Smooth muscle cell (in vitro differentiated cells): ENCODE results near the gene MVB12B. TPM values are rescaled to one million over a fixed set of nuclear protein-coding genes. Genes with fewer than 3 reads are reported as not detected.
A peak's percentile ranks its signal among the peaks of the same experiment; 100 is the strongest.

Experiments used
- DNase-seq: peaks from one replicate; lab custom pipeline; 2025; ENCODE audit not compliant: unreplicated experiment; lab: John Stamatoyannopoulos, UW
- H2AFZ ChIP-seq: fragments of 200-600 bp; sonication (generic); 2 replicates; pipeline ENCODE4 v1.6.0; 2016; ENCODE audit warnings: antibody characterized with exemption, low read depth, mild to moderate bottlenecking
- H3F3A ChIP-seq: fragments of 200-600 bp; sonication (generic); 2 replicates; pipeline ENCODE4 v1.6.0; 2017; ENCODE audit warnings: antibody characterized with exemption, low read depth
- H3K27ac ChIP-seq: fragments of 200-600 bp; sonication (generic); 2 replicates; pipeline ENCODE4 v1.5.1; 2016; ENCODE audit warnings: low read depth, mild to moderate bottlenecking
- H3K27me3 ChIP-seq: fragments of 200-600 bp; sonication (generic); 2 replicates; pipeline ENCODE4 v1.6.1; 2016; ENCODE audit warnings: low read depth, mild to moderate bottlenecking
- H3K36me3 ChIP-seq: fragments of 200-600 bp; sonication (generic); 2 replicates; pipeline ENCODE4 v1.5.1; 2016; ENCODE audit warnings: low read depth
- H3K4me1 ChIP-seq: fragments of 200-600 bp; sonication (generic); 2 replicates; pipeline ENCODE4 v1.5.1; 2016; ENCODE audit warnings: low read depth
- H3K4me2 ChIP-seq: fragments of 200-600 bp; sonication (generic); 2 replicates; pipeline ENCODE4 v1.6.0; 2016; ENCODE audit warnings: mild to moderate bottlenecking
- H3K4me3 ChIP-seq: fragments of 200-600 bp; sonication (generic); 2 replicates; pipeline ENCODE4 v1.5.1; 2016; ENCODE audit warnings: mild to moderate bottlenecking
- H3K79me2 ChIP-seq: fragments of 200-600 bp; sonication (generic); 2 replicates; pipeline ENCODE4 v1.6.0; 2016; ENCODE audit warnings: low read depth, mild to moderate bottlenecking
- H3K9ac ChIP-seq: fragments of 200-600 bp; sonication (generic); 2 replicates; pipeline ENCODE4 v1.6.0; 2016; ENCODE audit warnings: low read depth
- H3K9me3 ChIP-seq: fragments of 200-600 bp; sonication (generic); replicated peaks from 2 replicates; pipeline ENCODE4 v1.5.1; 2016; ENCODE audit warnings: low read depth
- H4K20me1 ChIP-seq: fragments of 200-600 bp; sonication (generic); 2 replicates; pipeline ENCODE4 v1.6.0; 2016; ENCODE audit warnings: low read depth
- CTCF ChIP-seq: fragments of 200-600 bp; sonication (generic); IDR thresholded peaks from 2 replicates; pipeline ENCODE4 v1.5.1; 2017; ENCODE audit warnings: borderline replicate concordance, mild to moderate bottlenecking, antibody characterized with exemption; ENCODE audit not compliant: insufficient read depth, poor library complexity, severe bottlenecking
- WGBS: methylation state at CpG from one replicate; pipeline ENCODE4 v1.1.7; 2016; ENCODE audit warnings: low lambda C conversion rate; 5-methylcytosine and 5-hydroxymethylcytosine counted together
- polyA plus RNA-seq: library from polyadenylated mRNA; unstranded; fragments of >200 nt; fragmentation: Nextera tagmentation; extraction: Ambion mirVana; gene quantifications from 2 replicates; pipeline ENCODE4 v1.2.1, GENCODE V29; 2016
- total RNA-seq: library from RNA; depleted of rRNA; stranded (reverse); fragments of >200 nt; gene quantifications from 2 replicates; pipeline ENCODE4 v1.2.3, GENCODE V29; 2014

MVB12B gene
- total and polyA plus RNA-seq, 2 experiments from 2014 or later = 4.3 to 5.4 TPM

- no peak overlapping the region for H3K9ac ChIP-seq
- no peak for TF ChIP-seq CTCF
- DNase-seq = no peak
- no peaks in the 10 kb centered on the region for H3K9me3 ChIP-seq
- H2AFZ ChIP-seq = no peak overlapping the region
- peak overlapping the region; percentile 30 for H3K4me2 ChIP-seq
- H3K27me3 ChIP-seq = no peaks in the 10 kb centered on the region
- H3F3A ChIP-seq = no peaks in the 10 kb centered on the region
- H3K4me1 ChIP-seq = peaks cover 34% of the 10 kb centered on the region
- no peak overlapping the region for H3K4me3 ChIP-seq
- no peaks in the 10 kb centered on the region for H3K36me3 ChIP-seq
- no peaks in the 10 kb centered on the region for H3K79me2 ChIP-seq
- no peaks in the 10 kb centered on the region for H4K20me1 ChIP-seq
- H3K27ac ChIP-seq = peak overlapping the region; percentile 51
- WGBS = 50% methylated on average over 17 of the region's 17 CpGs
Measured at GRCh38 chr9:126471084-126471624, 144.5 kb downstream of the MVB12B start.

- no peak overlapping the region for H2AFZ ChIP-seq
- no peaks in the 10 kb centered on the region for H3K9me3 ChIP-seq
- no peaks in the 10 kb centered on the region for H3K27me3 ChIP-seq
- H3K27ac ChIP-seq = peak overlapping the region; percentile 30
- H3K36me3 ChIP-seq = no peaks in the 10 kb centered on the region
- 64% methylated on average over 7 of the region's 7 CpGs for WGBS
- no peak overlapping the region for H3K4me3 ChIP-seq
- no peaks in the 10 kb centered on the region for H3F3A ChIP-seq
- H3K4me2 ChIP-seq = peak overlapping the region; percentile 30
- no peaks in the 10 kb centered on the region for H3K79me2 ChIP-seq
- TF ChIP-seq CTCF = no peak
- no peaks in the 10 kb centered on the region for H4K20me1 ChIP-seq
- H3K4me1 ChIP-seq = peaks cover 34% of the 10 kb centered on the region
- no peak overlapping the region for H3K9ac ChIP-seq
- no peak for DNase-seq
Measured at GRCh38 chr9:126472198-126472947, 145.7 kb downstream of the MVB12B start.

GRCh38 chr9:126472948-126473298 lies 146.3 kb downstream of the MVB12B start:
- 91% methylated on average over 3 of the region's 3 CpGs for WGBS
- no peak overlapping the region for H3K4me2 ChIP-seq

More at GRCh38 chr9:126472948-126473298, 146.3 kb downstream of the MVB12B start:
- Histone ChIP-seq H2AFZ (no peak overlapping the region), H3K9ac (no peak overlapping the region), H3K4me3 (no peak overlapping the region), H4K20me1 (no peaks in the 10 kb centered on the region), H3K4me1 (peaks cover 34% of the 10 kb centered on the region), H3K36me3 (no peaks in the 10 kb centered on the region), H3F3A (no peaks in the 10 kb centered on the region), H3K79me2 (no peaks in the 10 kb centered on the region), H3K27ac (peak overlapping the region; percentile 30), H3K9me3 (no peaks in the 10 kb centered on the region), H3K27me3 (no peaks in the 10 kb centered on the region)
- TF ChIP-seq CTCF = no peak
- DNase-seq = no peak
